Astrocyte of the spinal cord (primary cell): Measurements from ENCODE around the gene TFPI2.
A peak's percentile ranks its signal among the peaks of the same experiment; 100 is the strongest.

ENCODE experiments used
- DNase-seq: peaks from one replicate; pipeline ENCODE4 v3.0.0; 2011; ENCODE audit warnings: low read depth, low spot score
- H3K4me3 ChIP-seq: 2 replicates; pipeline ENCODE4 v1.5.1; 2011; ENCODE audit warnings: low read depth, mild to moderate bottlenecking, low read length, moderate library complexity
- CTCF ChIP-seq: IDR thresholded peaks from 2 replicates; pipeline ENCODE4 v1.5.1; 2012; ENCODE audit warnings: low read depth, mild to moderate bottlenecking, low read length, inconsistent platforms
- in situ Hi-C: cut with HindIII; loops from 2 replicates; pipeline ENCODE4 v1.10.0; 2017; ENCODE audit warnings: low sequenced_read_pairs

TFPI2 gene

GRCh38 chr7:93856323-93856722 lies 34.2 kb downstream of the TFPI2 start:
- TF ChIP-seq CTCF, result no peak
- no peak for DNase-seq
- in situ Hi-C loops, result no loop called here
- no peak overlapping the region for H3K4me3 ChIP-seq

- H3K4me3 ChIP-seq, result no peak overlapping the region
- in situ Hi-C loops, result no loop called here
- no peak for TF ChIP-seq CTCF
- no peak for DNase-seq
These were observed 34.8 kb downstream of the TFPI2 start for GRCh38 chr7:93855797-93856196.

- no peak overlapping the region for H3K4me3 ChIP-seq
- TF ChIP-seq CTCF, result no peak
- DNase-seq, result no peak
- in situ Hi-C loops, result no loop called here
These were observed 36.1 kb downstream of the TFPI2 start for GRCh38 chr7:93854480-93854879.

GRCh38 chr7:93851536-93851935 lies 39.0 kb downstream of the TFPI2 start:
- in situ Hi-C loops, result no loop called here

GRCh38 chr7:93843260-93843659 lies 47.3 kb downstream of the TFPI2 start:
- in situ Hi-C loops, result no loop called here

More at GRCh38 chr7:93851536-93851935, 39.0 kb downstream of the TFPI2 start:
- no peak overlapping the region for H3K4me3 ChIP-seq
- DNase-seq, result peak; percentile 45
- TF ChIP-seq CTCF, result no peak

GRCh38 chr7:93838966-93839365 lies 51.6 kb downstream of the TFPI2 start:
- in situ Hi-C loops, result no loop called here
- no peak overlapping the region for H3K4me3 ChIP-seq
- no peak for TF ChIP-seq CTCF
- no peak for DNase-seq

More at GRCh38 chr7:93843260-93843659, 47.3 kb downstream of the TFPI2 start:
- peak; percentile 56 for DNase-seq
- TF ChIP-seq CTCF, result no peak
- H3K4me3 ChIP-seq, result no peak overlapping the region

- TF ChIP-seq CTCF, result no peak
- no peak overlapping the region for H3K4me3 ChIP-seq
- no peak for DNase-seq
- in situ Hi-C loops, result no loop called here
These were observed 53.3 kb downstream of the TFPI2 start for GRCh38 chr7:93837245-93837644.
